Spleen (tissue), 7 donors: ENCODE results near the gene SNAI1.

Experiments used
- POLR2A ChIP-seq, 3 donors: fragments of 450-650 bp; IDR thresholded peaks; one replicate each; pipeline ENCODE4 v1.5.1; 2017; ENCODE audit warnings: antibody characterized with exemption in 3 of 3, mild to moderate bottlenecking in 1 of 3
- TF ChIP-seq, protein P1 (sequence below), 11 experiments: fragments of 200-600 bp in 7 of 11; fragments of 450-650 bp in 4 of 11; sonication (generic) in 4 of 11; IDR thresholded peaks in 8 of 11; conservative IDR thresholded peaks in 3 of 11; 1 replicate in 7 of 11; 2 replicates in 4 of 11; pipeline versions ENCODE4 v1.4.0 to v1.8.0; 2016 to 2021; ENCODE audit warnings: antibody characterized with exemption in 11 of 11, inconsistent platforms in 4 of 11, mild to moderate bottlenecking in 1 of 11
- donor health status: DM: no; HTN: no; CAD: no; lungs with moderate emphysema.
- donor health status: DM: no; HTN: no; CAD: no.
- donor health status: DM: no; HTN: no; CAD: no.

DNA sequence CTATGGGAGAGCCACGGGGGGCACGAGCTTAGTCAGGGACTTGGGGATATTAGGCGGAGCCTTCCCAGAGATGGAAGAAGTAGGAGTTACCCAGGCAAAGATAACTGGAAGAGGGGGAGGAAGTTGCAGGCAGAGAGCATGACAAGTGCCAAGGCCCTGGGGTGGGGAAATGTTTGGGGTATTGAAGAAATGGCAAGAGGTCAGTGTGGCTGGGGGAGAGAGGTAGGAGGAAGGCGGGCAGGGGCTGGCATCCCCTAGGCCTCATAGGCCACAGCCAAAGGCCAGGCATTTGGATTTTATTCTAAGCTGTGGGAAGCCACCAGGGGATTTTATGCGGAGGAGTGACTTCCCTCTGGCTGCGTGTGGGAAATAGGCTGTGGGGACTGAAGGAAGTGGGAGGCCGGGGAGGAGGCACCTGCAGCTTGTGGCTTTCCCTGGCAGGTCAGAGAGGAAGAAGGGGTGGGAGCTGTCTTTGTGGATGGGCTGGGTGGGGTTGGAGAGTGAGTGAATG lies 22.7 kb downstream of the SNAI1 start:
- TF ChIP-seq, protein P1, sequence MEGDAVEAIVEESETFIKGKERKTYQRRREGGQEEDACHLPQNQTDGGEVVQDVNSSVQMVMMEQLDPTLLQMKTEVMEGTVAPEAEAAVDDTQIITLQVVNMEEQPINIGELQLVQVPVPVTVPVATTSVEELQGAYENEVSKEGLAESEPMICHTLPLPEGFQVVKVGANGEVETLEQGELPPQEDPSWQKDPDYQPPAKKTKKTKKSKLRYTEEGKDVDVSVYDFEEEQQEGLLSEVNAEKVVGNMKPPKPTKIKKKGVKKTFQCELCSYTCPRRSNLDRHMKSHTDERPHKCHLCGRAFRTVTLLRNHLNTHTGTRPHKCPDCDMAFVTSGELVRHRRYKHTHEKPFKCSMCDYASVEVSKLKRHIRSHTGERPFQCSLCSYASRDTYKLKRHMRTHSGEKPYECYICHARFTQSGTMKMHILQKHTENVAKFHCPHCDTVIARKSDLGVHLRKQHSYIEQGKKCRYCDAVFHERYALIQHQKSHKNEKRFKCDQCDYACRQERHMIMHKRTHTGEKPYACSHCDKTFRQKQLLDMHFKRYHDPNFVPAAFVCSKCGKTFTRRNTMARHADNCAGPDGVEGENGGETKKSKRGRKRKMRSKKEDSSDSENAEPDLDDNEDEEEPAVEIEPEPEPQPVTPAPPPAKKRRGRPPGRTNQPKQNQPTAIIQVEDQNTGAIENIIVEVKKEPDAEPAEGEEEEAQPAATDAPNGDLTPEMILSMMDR (IDR thresholded peaks at IDR 0.05 in 8 of 11, conservative IDR thresholded peaks at IDR 0.05 in 3 of 11): no peak
- no peak for TF ChIP-seq POLR2A (IDR thresholded peaks at IDR 0.05)
